Right lobe of liver (tissue), 6 donors: ENCODE measurements around the gene TBC1D2B. TPM values are rescaled to one million over a fixed set of nuclear protein-coding genes. Genes with fewer than 3 reads are reported as not detected.
A peak's percentile ranks its signal among the peaks of the same experiment; 100 is the strongest.

Source experiments
- ATAC-seq, 4 donors: fragments of 200-7000 bp; cut with Tn5 transposase; one replicate each; pipeline ENCODE4 v1.9.1; 2020; ENCODE audit warnings: mild to moderate bottlenecking in 4 of 4, moderate library complexity in 4 of 4
- DNase-seq, 3 donors: peaks; one replicate each; pipeline ENCODE4 v3.0.0-alpha.2; 2020
- H3K27ac ChIP-seq, 3 donors: fragments of 200-600 bp; one replicate each; pipeline ENCODE4 v1.8.0; 2022
- H3K27me3 ChIP-seq, 2 donors: fragments of 200-600 bp; one replicate each; pipeline ENCODE4 v1.8.0; 2022
- H3K36me3 ChIP-seq, 4 donors: fragments of 200-600 bp; sonication (generic) in 1 of 4; one replicate each; pipeline versions ENCODE4 v1.5.1 to v1.8.0; 2017 to 2022; ENCODE audit warnings: control low read depth in 1 of 4
- H3K4me1 ChIP-seq, 4 donors: fragments of 200-600 bp; sonication (generic) in 1 of 4; one replicate each; pipeline versions ENCODE4 v1.5.1 to v1.8.0; 2017 to 2022; ENCODE audit warnings: control low read depth in 1 of 4
- H3K4me3 ChIP-seq, 3 donors: fragments of 200-600 bp; one replicate each; pipeline ENCODE4 v1.8.0; 2022
- H3K9me3 ChIP-seq, 4 donors: fragments of 200-600 bp; sonication (generic) in 1 of 4; one replicate each; pipeline versions ENCODE4 v1.5.1 to v1.8.0; 2017 to 2022; ENCODE audit warnings: control low read depth in 1 of 4
- CTCF ChIP-seq, 4 donors: fragments of 200-600 bp in 3 of 4; fragments of 450-650 bp in 1 of 4; IDR thresholded peaks; one replicate each; pipeline versions ENCODE4 v1.5.1 to v1.8.0; 2016 to 2022; ENCODE audit warnings: antibody characterized with exemption in 4 of 4, mild to moderate bottlenecking in 2 of 4
- POLR2A ChIP-seq: fragments of 450-650 bp; IDR thresholded peaks from one replicate; pipeline ENCODE4 v1.6.1; 2017; ENCODE audit warnings: antibody characterized with exemption, mild to moderate bottlenecking
- WGBS: methylation state at CpG from one replicate; pipeline ENCODE4 v1.1.6; 2018; ENCODE audit warnings: low coverage, low lambda C conversion rate; ENCODE audit not compliant: insufficient coverage; ENCODE audit errors: missing lambda C conversion rate; 5-methylcytosine and 5-hydroxymethylcytosine counted together
- intact Hi-C, 2 donors: fragments of 100-400 bp; cut with DNase I; formaldehyde crosslinking; loops; one replicate each; pipeline versions ENCODE4 v1.11.2 to v1.14.1; 2022
- total RNA-seq, 6 experiments: library from RNA; depleted of rRNA in 2 of 6; stranded (reverse); fragments of >200 nt in 2 of 6; fragmentation: NEBNext Ultra II Directional in 3 of 6; extraction: Animal tissue kit (Norgen Biotek cat#: 25700) in 3 of 6; gene quantifications; one replicate each; pipeline versions ENCODE4 v1.1.0 to v1.2.4, GENCODE V29; 2016 to 2023
- donor health status: DM: no; HTN: yes; CAD: no.
- donor health status: DM: no; HTN: no; CAD: no.
- donor health status: DM: no; HTN: no; CAD: no.
- donor health status: DM: no; HTN: yes; CAD: no.
- donor health status: DM: no; HTN: yes; CAD: no.

Gene TBC1D2B
- total RNA-seq, 6 experiments from 2014 or later = 23.7 to 81.4 (median 29.6) TPM

GRCh38 chr15:78104119-78104479 is 26.6 kb upstream of the TBC1D2B start:
- no peaks in the 10 kb centered on the region for H3K4me1 ChIP-seq

GRCh38 chr15:78103406-78104118 is 26.1 kb upstream of the TBC1D2B start:
- no peaks in the 10 kb centered on the region for H3K36me3 ChIP-seq
- intact Hi-C loops = loop anchor here in 1 of 2 donors (10.0 kb wide), 1 partner anchor 109 kb away; no protein-coding TSS in a partner anchor
- H3K27ac ChIP-seq = no peak overlapping the region
- H3K27me3 ChIP-seq = no peaks in the 10 kb centered on the region
- 57% methylated on average over 7 of the region's 12 CpGs for whole genome bisulfite sequencing
- DNase-seq = peak in 2 of 3 donors; percentile 25 to 30
- H3K9me3 ChIP-seq = no peaks in the 10 kb centered on the region
- no peak overlapping the region for H3K4me3 ChIP-seq
- no peak for TF ChIP-seq CTCF (IDR thresholded peaks at IDR 0.05)
- no peak for TF ChIP-seq POLR2A
- ATAC-seq = peak; percentile 11 to 37 (median 28)
- no peaks in the 10 kb centered on the region for H3K4me1 ChIP-seq

More at GRCh38 chr15:78104119-78104479, 26.6 kb upstream of the TBC1D2B start:
- Histone ChIP-seq H3K9me3 (no peaks in the 10 kb centered on the region), H3K4me3 (no peak overlapping the region), H3K27me3 (no peaks in the 10 kb centered on the region), H3K27ac (no peak overlapping the region), H3K36me3 (no peaks in the 10 kb centered on the region)
- intact Hi-C loops = loop anchor here in 1 of 2 donors (10.0 kb wide), 1 partner anchor 109 kb away; no protein-coding TSS in a partner anchor
- no peak for ATAC-seq
- WGBS = 84% methylated on average over 4 of the region's 4 CpGs
- peak in 1 of 3 donors; percentile 37 for DNase-seq
- TF ChIP-seq CTCF (IDR thresholded peaks at IDR 0.05) (no peak), POLR2A (no peak)

DNA sequence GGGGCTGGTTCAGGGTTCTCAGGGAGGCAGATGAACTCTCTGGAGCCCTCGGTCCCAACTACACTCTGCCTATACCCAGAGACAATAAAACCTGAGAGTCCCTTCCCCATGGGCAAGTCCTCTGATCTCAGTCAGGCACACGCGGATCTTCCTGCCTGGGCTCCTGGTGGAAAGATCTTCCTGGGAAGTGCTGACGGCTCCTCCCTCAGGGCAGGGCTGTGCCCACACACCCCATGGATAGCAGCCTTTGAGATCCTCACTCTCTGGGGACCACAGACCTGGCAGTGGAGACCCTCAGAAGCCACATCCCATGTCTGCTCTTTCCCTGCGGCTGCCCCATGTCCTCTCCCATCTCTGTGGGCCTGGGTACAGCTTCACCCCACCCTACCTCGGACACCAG is 25.2 kb upstream of the TBC1D2B start:
- no peaks in the 10 kb centered on the region for H3K36me3 ChIP-seq
- H3K27ac ChIP-seq = no peak overlapping the region
- H3K4me3 ChIP-seq = no peak overlapping the region
- ATAC-seq = no peak
- no peaks in the 10 kb centered on the region for H3K9me3 ChIP-seq
- WGBS = no CpG with 5 or more reads among the region's 6 CpGs
- intact Hi-C loops = loop anchor here in 1 of 2 donors (10.0 kb wide), 1 partner anchor 108 kb away; no protein-coding TSS in a partner anchor
- no peaks in the 10 kb centered on the region for H3K4me1 ChIP-seq
- H3K27me3 ChIP-seq = no peaks in the 10 kb centered on the region
- DNase-seq = peak in 2 of 3 donors; percentile 5 to 29
- TF ChIP-seq POLR2A (no peak), CTCF (IDR thresholded peaks at IDR 0.05) (no peak)

DNA sequence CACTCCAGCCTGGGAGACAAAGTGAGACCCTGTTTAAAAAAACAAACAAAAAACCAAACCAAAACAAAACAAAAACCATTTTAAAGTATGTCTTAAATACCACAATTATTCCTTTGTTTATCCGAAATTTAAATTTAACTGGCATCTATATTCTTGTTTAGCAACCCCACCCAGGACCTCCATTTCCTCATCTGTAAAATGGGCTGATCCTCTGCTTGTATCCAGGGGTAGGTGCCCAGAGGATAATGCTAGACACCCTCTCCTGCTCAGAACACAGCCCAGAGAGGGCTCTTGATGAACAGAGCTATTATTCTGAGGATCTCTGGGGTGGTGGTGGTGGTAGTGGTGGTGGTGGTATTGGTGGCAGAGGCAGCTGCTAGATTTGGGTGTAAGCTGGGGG is 24.7 kb upstream of the TBC1D2B start:
- no peaks in the 10 kb centered on the region for H3K36me3 ChIP-seq
- WGBS = 64% methylated on average over 1 of the region's 1 CpG
- DNase-seq = no peak
- no peaks in the 10 kb centered on the region for H3K27me3 ChIP-seq
- H3K4me1 ChIP-seq = no peaks in the 10 kb centered on the region
- no peaks in the 10 kb centered on the region for H3K9me3 ChIP-seq
- no peak for ATAC-seq
- H3K27ac ChIP-seq = no peak overlapping the region
- TF ChIP-seq POLR2A (no peak), CTCF (IDR thresholded peaks at IDR 0.05) (no peak)
- intact Hi-C loops = loop anchor here in 1 of 2 donors (10.0 kb wide), 1 partner anchor 107 kb away; no protein-coding TSS in a partner anchor
- H3K4me3 ChIP-seq = no peak overlapping the region
